Stimulated activated CD4-positive, alpha-beta T cell treated with anti-CD3 and anti-CD28 coated beads, Interleukin-1b, Interleukin-23, amount 100 ng/mL, for 4 hours (primary cell): ENCODE data around the gene TRPM4.
A peak's percentile ranks its signal among the peaks of the same experiment; 100 is the strongest.
"Not testable (repeated sequence)": the region's sequence is repeated elsewhere in the genome, so short reads cannot be mapped to it uniquely, and the experiment has no call there.

Source experiments
- DNase-seq, 2 donors: peaks; one replicate each; pipeline ENCODE4 v3.0.0-alpha.2; 2020; ENCODE audit warnings: low read depth in 2 of 2

Gene TRPM4

GRCh38 chr19:49127225-49127624 is 30.4 kb upstream of the TRPM4 start:
- not testable (repeated sequence) for DNase-seq

- peak; percentile 91 to 93 for DNase-seq
Measured at GRCh38 chr19:49127674-49128544, 29.7 kb upstream of the TRPM4 start.

- no peak for DNase-seq
Measured at GRCh38 chr19:49128545-49129237, 28.9 kb upstream of the TRPM4 start.

GRCh38 chr19:49129238-49129583 is 28.4 kb upstream of the TRPM4 start:
- no peak for DNase-seq

- no peak for DNase-seq
Measured at GRCh38 chr19:49130325-49130724, 27.3 kb upstream of the TRPM4 start.

GRCh38 chr19:49132974-49133609 is 24.5 kb upstream of the TRPM4 start:
- no peak for DNase-seq

- peak; percentile 47 to 55 for DNase-seq
Measured at GRCh38 chr19:49133621-49134454, 23.8 kb upstream of the TRPM4 start.

- no peak for DNase-seq
Measured at GRCh38 chr19:49135686-49136085, 21.9 kb upstream of the TRPM4 start.

GRCh38 chr19:49136771-49137171 is 20.8 kb upstream of the TRPM4 start:
- DNase-seq = no peak

- DNase-seq = no peak
Measured at GRCh38 chr19:49140951-49141350, 16.6 kb upstream of the TRPM4 start.

- DNase-seq = no peak
Measured at GRCh38 chr19:49141352-49141751, 16.2 kb upstream of the TRPM4 start.

- DNase-seq = peak in 1 of 2 donors; percentile 55
Measured at GRCh38 chr19:49142866-49143335, 14.7 kb upstream of the TRPM4 start.

GRCh38 chr19:49145573-49146407 is 11.8 kb upstream of the TRPM4 start:
- peak; percentile 72 to 78 for DNase-seq

- DNase-seq = not testable (repeated sequence)
Measured at GRCh38 chr19:49146408-49146770, 11.2 kb upstream of the TRPM4 start.

GRCh38 chr19:49148044-49148682 is 9.4 kb upstream of the TRPM4 start:
- DNase-seq = no peak

GRCh38 chr19:49148784-49149651 is 8.6 kb upstream of the TRPM4 start:
- peak; percentile 69 to 77 for DNase-seq

GRCh38 chr19:49149652-49150105 is 7.9 kb upstream of the TRPM4 start:
- DNase-seq = no peak

GRCh38 chr19:49150106-49150943 is 7.3 kb upstream of the TRPM4 start:
- DNase-seq = peak in 1 of 2 donors; percentile 30
